Measurements from ENCODE around the gene WDFY3.
"Not testable (repeated sequence)": the region's sequence is repeated elsewhere in the genome, so short reads cannot be mapped to it uniquely, and the experiment has no call there.

Gene WDFY3

GRCh38 chr4:84852081-84852480, 114.4 kb downstream of the WDFY3 start:
- DNase-seq: no peak

GRCh38 chr4:84849051-84849640, 117.3 kb downstream of the WDFY3 start:
- no peak for DNase-seq

GRCh38 chr4:84848432-84848831, 118.1 kb downstream of the WDFY3 start:
- DNase-seq: no peak

DNA sequence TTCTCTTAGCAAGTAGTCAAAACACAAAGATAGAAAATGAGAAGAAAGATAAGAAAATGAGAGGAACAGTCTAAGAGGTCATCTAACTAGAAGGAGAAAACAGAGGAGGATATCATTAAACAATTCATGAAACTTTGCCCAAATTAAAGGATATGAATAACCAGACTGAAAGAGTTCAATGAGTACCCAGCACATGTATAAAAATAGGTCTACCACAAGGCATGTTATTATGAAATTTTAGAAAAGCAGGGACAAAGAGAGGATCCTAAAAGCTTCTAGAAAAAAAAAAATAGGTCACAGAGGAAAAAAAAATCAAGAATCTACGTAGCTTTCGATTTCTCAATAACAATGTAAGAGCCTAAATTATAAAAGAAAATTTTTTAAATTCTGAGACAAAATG, 118.5 kb downstream of the WDFY3 start:
- no peak for DNase-seq

- no peak for DNase-seq
Observed at GRCh38 chr4:84846985-84847384, 119.5 kb downstream of the WDFY3 start.

DNA sequence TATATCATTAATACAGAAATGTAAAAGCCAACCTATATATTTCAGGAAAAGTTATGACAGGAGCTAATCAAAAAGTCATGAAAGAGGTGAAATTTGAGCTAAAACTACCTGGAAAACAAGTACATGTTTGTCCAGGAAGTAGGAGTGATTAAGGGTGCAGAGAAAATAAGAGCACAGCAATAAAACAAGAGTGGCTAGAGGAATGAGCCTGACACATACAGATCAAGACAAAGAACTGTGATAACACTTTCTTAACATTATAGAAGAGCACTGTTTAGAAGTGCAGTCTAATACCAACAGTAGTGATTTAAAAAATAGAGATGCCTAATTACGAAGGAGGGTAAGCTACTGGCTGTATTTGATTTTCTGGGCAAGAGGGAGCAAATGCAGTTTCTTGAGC, 125.1 kb downstream of the WDFY3 start:
- DNase-seq: no peak

GRCh38 chr4:84837751-84838150, 128.7 kb downstream of the WDFY3 start:
- DNase-seq: no peak

GRCh38 chr4:84829633-84830032, 136.9 kb downstream of the WDFY3 start:
- DNase-seq: not testable (repeated sequence)

DNA sequence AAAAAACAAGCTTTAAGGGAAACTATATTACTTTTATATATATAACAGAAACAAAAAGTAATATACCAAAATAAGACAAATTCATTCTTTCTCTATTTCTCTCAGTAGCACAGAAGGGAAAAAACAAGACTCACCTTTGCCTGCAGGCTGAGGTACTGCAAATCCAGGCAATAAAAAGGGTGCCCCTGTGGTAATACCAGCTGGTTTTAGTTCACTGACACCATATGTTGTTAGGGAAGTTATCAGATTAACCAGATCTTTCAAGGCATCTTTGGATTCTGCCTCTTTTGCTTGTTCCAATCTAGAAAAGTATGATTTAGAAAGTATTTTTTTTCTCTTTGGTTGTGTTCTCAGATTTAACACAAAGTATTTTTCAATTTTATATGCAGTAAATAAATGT, 139.8 kb downstream of the WDFY3 start:
- no peak for DNase-seq

- no peak for DNase-seq
Observed at GRCh38 chr4:84825701-84826341, 140.7 kb downstream of the WDFY3 start.

DNA sequence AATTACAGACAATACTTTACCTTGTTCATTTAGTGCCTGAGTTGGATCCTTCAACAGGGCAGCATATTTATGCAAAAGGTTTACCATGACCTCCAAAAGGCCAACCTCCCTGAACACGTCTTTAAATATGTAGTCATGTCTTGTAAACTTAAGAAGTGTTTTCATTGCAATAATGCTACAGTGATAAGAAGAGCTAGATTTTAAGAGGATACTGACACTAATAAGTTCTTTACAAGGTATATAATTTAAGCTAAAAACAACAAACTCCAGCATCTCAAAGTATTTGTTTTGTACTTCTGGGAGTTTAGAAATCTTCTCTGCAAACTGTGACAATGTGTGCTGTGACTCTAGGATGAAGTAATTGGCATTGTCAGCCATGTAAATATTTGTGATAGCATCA, 145.4 kb downstream of the WDFY3 start:
- DNase-seq: no peak

GRCh38 chr4:84814094-84814750, 152.3 kb downstream of the WDFY3 start:
- no peak for DNase-seq

DNA sequence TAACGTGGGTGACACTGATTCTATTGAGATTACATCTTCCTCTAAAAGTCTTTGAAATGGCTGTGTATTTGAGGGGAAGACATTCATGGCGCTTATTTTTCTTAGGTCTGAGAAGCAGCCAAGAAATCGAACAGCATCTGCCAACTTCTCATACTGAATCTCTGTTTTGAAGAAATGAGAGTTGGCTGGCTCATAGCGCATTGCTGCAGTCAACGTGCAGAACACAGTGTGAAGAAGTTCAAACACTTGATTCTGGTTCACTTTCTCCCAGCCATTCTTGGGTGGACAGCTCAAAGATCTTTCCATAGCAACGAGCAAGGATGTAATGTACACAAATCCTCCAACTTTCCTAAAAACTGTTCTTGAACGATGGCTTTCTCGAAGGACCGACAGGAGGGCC, 156.5 kb downstream of the WDFY3 start:
- DNase-seq: no peak

GRCh38 chr4:84808332-84808731, 158.2 kb downstream of the WDFY3 start:
- no peak for DNase-seq

GRCh38 chr4:84806541-84806940, 159.9 kb downstream of the WDFY3 start:
- DNase-seq: not testable (repeated sequence)

DNA sequence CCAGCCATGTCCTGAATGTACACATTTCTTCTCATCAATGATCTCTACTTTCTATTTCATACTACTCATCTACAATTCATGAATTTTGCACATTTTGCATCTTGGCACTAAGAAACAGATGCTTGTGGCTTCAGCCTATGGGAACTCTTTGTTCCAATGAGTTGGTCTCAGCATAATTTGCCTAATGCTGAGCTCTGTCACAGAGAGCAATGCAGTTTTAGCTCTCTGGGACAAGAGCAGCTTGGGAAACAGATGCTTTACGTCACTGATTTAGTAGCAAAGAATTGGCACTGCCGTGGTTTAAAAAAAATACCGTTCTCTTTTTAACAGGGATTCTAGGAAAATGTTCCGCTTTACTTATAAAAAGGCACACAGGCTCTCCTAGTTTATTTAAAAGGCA, 162.4 kb downstream of the WDFY3 start:
- no peak for DNase-seq

- no peak for DNase-seq
Observed at GRCh38 chr4:84803720-84804119, 162.8 kb downstream of the WDFY3 start.

GRCh38 chr4:84803116-84803515, 163.4 kb downstream of the WDFY3 start:
- no peak for DNase-seq

- DNase-seq: no peak
Observed at GRCh38 chr4:84800256-84800655, 166.2 kb downstream of the WDFY3 start.

DNA sequence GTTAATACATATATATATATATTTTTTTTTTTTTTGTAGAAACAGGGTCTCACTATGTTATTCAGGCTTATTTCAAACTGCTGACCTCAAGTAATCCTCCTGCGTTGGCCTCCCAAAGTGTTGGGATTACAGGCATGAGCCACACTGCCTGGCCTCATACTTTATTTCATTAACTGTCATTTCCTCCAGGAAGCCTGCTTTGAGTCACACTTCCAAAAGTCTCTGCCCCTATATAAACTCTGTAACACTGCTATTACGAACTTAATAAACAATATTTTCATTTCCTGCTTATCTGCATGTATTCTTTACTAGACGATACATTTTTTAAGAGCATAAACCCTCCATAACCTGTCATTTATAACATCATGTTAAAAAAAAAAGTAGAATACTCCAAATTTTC, 167.2 kb downstream of the WDFY3 start:
- no peak for DNase-seq

DNA sequence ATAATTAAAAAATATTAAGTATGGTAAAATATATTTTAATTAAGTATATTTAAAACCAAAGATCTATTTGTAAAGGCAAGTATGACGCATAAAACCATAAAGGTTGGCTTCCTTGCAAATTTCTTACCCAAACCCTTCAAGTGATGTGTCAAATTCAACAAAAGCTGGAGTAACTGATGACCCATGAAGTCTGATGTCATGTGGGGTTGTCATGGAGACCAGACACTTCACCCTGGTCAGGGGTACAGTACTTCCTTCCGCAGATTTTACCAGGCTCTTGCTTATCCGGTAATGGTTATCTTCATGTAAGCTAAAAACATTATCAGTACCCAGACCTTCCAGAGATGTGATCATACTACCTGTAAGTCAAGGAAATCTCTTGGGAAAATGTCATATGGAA, 170.1 kb downstream of the WDFY3 start:
- DNase-seq: no peak

GRCh38 chr4:84792366-84793301, 173.9 kb downstream of the WDFY3 start:
- peak; percentile 11 for DNase-seq

DNA sequence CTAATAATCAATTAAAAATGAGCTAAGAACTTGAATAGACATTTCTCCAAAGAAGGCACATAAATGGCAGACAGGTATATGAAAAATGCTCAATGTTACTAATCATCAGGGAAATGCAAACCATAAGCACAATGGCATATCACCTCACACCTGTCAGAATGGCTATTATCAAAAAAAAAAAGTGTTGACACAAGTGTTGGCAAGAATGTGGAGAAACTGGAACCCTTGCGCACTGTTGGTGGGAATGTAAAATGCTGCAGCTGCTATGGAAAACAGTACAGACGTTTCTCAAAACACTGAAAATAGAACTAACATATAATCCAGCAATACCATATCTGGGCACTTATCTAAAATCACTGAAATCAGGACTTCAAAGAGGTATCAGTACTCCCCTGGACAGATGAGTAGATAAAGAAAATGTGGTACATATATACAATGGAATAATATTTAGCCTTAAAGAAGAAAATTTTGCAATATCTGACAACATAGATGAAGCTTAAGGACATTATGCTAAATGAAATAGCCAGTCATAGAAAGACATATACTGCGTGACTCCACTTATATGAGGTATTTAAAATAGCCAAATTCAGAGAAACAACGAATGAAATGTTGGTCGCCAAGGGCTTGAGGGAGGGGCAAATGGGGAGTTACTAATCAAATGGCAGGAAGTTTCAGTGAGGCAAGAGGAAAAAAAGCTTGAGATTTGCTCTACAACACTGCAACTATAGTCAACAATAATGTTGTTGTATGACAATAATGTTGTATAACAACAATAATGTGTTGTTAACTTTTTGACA, 175.5 kb downstream of the WDFY3 start:
- DNase-seq: no peak

All from activated CD4-positive, alpha-beta T cell treated with anti-CD3 and anti-CD28 coated beads, Interleukin-2, Interleukin-6, amounts not matched to agents 100 ng/mL and 50 ng/mL, durations not matched to agents 16 hours and 8 hours (primary cell).